NCI-H1436 treated with DMSO at 0.1 percent for 48 hours (cell line): Measurements from ENCODE around the gene BDKRB1.

Source experiments
- DNase-seq: peaks from one replicate; lab custom pipeline; 2025; lab: John Stamatoyannopoulos, UW

The BDKRB1 gene

GRCh38 chr14:96261772-96262655 lies 6.0 kb downstream of the BDKRB1 start:
- DNase-seq = no peak

GRCh38 chr14:96263347-96264199 lies 7.6 kb downstream of the BDKRB1 start:
- no peak for DNase-seq

DNA sequence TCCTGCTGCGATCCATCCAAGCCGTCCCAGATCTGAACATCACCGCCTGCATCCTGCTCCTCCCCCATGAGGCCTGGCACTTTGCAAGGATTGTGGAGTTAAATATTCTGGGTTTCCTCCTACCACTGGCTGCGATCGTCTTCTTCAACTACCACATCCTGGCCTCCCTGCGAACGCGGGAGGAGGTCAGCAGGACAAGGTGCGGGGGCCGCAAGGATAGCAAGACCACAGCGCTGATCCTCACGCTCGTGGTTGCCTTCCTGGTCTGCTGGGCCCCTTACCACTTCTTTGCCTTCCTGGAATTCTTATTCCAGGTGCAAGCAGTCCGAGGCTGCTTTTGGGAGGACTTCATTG lies 8.2 kb downstream of the BDKRB1 start:
- no peak for DNase-seq

DNA sequence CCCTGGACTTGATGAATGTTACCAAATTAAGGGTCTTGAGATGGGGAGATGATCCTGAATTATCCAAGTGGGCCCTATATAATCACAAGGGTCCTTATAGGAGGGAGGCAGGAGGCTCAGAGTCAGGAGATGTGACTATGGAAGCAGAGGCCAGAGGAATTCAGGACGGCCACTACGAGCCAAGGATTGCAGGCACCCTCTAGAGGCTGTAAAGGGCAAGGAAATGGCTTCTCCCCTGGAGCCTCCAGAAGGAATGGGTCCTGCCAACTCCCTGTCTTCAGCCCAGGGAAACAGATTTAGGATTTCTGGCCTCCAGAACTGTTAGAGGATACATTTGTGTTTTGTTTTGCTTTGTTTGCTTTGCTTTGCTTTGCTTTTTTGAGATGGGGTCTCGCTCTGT lies 8.8 kb downstream of the BDKRB1 start:
- no peak for DNase-seq

DNA sequence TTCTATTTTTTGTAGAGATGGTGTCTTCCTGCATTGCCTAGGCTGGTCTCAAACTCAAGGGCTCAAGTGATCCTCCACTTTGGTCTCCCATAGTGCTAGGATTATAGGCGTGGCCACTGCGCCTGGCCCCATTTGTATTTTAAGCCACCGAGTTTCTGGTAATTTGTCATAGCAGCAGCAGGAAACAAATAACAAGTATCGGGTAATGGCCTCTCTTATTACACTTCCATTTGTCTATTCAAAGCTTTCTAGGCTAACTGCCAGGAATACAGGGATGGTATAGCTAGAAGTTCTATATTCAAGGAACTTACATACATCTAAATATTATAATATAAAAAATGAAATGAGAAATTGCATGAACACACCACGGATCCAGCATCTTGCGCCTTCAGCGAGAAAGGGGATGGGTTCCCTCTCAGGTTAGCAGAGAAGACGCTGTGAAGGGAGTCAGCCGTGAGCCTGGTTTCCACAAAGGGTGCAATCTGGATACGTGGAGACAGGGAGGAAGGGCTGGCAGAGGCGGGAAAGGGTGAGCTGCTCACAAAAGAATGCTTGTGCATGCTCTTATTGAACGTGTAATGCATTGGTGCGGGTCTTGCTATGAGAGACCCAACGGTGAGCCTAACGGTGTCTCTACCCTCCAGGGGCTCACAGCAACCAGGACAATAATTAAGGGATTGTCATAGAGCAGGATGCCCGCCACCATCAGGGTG lies 9.5 kb downstream of the BDKRB1 start:
- DNase-seq = peak; percentile 51

DNA sequence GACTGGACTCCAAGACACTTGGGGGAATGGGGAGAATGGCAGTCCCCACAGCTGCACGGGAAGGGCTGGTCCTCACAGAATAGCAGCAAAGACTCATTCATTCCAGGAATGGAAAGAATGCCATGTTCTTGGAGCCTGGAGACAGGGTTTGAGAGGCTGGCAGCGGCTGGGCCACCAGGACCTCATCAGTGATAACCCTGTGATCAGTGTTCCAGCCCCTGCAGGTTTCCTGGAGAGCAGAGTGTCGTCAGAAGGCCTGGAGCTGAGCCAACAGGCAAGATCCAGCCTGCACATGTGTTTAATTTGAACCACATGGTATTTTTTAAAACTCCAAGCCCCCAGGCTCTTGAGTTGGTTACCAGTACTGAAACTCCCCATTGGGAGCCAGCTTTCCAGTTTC lies 11.3 kb downstream of the BDKRB1 start:
- DNase-seq = peak; percentile 20

- DNase-seq = no peak
These were observed 11.9 kb downstream of the BDKRB1 start for GRCh38 chr14:96267916-96268315.

DNA sequence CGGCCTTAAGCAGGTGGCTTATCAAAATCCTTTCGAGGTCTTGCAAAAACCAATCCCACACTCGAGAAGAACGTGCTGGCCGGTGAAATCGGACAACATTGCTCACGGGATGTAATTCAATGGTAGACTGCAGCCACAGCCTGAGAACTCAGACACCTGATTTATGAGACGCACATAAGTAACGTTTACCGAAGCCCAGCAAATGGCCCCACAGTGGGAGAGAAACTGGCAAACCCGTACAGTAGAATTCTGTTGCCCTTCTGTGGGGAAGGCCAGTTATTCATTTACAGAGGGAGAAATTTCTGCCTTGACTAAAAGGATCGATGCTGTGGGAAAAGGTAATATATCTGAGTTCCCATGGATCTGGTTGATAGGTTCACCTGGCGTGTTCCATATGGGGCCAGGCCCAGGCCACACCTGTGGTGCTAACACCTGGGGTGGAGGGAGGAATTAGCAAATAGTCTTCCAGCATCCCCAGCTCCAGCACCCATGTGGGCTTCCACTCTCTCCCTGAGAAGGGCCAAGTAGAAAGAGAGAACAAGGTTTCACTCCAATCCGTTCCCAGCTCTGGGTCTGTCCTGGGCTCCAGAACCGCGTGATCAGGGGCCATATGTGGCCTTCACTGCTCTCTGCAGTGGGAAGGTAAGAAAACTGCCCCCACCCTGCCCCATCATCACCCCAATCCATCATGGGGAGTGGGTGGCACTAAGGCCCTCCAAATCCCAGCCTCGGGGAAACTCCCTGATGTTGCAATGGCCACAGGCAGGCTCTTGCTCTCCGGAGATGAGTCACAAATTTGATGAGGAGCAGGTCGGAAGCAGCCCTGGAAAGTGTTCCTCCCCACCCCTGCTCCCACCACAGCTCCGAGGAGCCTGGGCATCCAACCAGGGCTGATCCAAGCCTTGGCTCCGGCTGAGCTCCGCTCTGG lies 12.7 kb downstream of the BDKRB1 start:
- DNase-seq = no peak

- no peak for DNase-seq
These were observed 13.3 kb downstream of the BDKRB1 start for GRCh38 chr14:96269359-96269710.

DNA sequence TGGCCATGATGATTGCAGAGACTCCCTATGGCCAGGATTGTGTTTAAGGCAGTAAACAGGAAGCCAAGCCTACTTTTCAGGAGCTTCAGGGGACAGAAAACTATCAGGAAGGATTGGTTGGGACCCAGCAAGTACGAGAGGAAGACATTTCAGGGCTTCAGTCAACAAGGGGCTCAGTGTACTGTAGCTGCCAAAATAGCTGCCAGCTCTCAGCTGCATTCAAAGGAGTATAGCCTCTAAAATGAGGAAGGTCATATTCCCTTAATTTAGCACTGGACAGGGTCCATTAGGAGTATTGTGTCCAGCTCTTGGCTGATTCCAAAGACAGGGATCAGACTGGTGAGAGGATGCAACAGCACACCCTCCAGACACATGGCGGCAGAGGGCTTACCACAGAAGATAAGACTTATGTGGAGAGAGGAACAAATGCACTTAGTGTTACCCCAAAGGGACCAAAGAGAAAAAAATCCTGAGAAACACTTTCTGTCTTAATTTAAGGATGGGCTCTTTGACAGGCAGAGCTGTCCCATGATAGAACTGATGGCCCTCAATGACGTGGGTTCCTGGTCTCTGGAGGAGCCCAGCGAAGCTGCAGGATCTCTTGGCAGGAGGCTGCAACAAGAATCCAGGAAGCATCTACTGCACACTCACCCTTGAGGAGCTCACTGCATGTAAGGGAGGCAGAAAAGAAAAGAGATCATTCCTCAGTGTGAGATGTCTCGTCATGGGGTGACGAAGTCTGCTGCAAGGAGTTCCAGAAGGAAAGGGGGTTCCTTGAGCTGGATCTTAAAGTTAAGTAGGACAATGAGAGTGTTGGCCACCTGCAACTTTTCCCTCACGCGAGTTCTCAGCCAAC lies 14.8 kb downstream of the BDKRB1 start:
- no peak for DNase-seq

DNA sequence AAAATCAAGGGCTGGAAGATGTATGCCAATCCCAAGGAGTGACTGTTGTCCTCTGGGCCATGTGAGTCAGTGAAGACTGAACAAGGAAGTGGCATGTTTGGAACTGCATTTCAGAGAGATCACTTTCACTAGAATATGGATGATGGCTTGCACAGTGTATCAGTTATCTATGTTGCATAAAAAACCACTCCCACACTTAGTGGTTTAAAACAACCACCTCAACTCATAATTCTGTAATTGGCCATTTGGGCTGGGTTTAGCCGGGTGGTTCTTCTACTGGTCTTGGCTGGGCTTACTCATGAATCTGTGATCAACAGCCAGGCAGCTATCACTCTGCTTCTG lies 15.4 kb downstream of the BDKRB1 start:
- DNase-seq = no peak

DNA sequence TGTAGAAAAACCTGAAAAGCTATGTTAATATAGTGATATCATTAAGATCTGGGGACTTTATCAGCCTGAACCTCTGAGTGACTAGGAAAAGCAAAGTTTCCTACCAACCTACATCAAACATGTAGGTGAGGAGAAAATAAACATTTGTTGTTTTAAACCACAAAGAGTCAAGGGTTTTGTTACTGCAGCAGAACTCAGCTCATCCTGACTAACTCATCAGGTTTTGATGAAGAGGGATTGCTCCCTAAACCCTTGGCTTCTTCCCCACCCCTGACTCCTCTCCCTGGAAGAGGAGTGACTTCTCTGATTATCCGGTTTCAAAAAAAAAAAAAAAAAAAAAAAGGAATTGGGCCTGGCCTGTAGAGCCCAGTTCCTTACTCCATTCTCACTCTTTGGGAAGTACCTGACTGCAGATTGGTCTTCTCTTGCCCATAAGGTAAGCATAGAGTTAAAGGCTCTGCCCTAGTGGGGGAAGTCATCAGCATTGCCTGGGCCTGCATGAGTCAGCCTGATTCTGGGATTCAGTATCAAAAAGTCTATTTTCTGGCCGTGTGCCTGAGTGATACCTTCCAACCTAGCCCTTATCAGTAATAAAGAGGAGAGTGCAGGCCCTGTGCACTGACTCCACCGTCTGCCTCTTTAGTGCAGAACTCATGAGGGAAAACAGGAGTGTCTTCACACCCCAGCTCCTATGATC lies 16.9 kb downstream of the BDKRB1 start:
- no peak for DNase-seq

DNA sequence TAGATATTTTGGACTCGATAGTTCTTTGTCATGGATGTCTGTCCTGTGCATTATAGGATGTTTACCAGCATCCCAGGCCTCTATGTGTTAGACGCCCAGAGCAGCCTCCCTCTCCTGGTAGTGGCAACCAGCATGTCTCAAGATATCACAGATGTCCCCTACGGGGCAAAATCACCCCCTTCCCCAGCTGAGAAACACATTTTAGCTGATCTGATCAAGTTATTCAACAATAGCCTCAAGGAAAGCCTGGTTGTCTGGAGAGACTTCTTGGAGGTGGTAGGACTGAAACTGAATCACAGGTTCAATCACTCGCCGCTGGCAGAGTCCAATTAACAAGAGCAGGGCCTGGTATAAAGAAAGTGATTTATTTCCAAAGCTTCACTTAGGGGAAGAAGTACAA lies 17.6 kb downstream of the BDKRB1 start:
- no peak for DNase-seq

DNA sequence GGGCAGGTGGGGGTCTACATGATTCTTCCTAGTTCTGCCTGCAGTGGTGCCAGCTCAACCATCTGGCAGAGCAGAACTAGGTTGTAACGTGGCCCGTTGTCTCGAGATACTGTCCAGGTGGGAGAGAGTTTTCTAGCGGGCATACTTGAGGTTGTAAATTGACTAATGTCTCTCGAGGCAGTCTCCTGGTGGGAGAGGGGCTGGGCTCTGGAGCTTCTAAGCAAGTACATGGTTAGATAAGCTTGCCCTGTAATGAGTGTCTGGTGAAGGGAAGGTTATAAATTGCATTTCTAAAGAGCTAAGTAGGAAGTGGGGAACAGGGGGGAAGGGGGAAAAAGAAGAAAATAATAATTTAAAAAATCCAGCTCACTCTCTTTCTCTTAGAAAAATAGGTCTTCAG lies 18.1 kb downstream of the BDKRB1 start:
- no peak for DNase-seq

DNA sequence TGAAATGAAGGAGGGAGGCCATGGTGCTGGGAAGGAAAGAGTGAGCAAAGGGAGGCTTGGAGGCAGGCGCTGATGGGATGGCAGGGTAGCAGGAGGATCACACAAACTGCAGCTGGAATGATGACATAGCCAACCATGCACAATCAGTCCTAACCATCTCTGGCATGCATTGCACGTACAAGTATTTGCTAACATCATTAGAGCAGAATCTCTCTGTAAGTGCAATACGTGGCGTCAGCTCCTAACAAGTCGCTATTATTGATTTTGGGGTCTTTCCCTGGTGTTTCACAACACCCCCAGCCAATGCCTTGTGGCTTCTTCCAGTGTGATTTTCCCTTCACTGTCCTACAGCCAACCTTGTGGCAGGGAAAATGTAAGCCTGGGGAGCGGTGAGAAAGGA lies 18.5 kb downstream of the BDKRB1 start:
- DNase-seq = no peak

DNA sequence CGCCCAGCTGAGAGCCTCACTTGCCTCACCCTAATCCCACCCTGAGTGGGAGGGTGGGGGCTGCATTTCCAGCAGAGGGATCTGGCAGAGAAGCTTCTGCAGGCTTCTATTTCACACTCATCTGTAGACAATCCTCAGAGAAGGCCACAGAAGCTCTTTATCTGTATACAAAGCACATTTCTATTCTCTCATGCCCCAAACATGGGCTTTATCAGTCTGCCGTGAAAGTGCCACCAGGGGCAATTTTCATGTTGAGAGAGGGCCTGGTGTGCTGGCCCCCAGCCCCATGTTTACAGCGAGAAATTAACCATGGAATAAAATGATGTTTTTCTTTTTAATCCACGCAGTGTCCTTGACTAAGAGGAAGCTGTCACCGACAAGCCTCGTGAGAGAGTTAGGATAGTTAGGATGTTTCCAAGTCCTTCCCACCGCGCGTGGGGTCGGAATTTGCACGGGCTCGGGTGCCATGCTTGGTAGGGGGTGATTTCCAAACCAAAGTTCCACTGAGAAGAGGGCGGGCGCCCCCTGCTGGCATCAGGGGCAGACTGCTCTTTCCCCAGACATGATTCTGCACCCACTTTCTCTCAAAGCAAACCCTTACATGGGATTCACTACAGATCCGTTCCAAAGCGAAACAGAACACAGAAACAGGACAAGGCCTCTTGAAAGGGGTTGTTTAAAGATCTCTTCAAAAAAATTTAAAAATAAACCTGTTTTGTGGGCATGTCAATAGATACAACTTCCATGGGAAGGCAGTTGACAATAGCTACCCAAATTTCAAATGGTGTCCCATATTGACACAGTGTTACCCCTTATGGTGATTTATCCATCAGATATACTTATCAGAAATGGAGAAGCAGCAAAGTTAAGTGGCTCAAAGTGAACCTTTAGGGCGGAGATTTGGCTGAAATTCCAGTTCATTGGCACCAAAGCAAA lies 19.4 kb downstream of the BDKRB1 start:
- no peak for DNase-seq

GRCh38 chr14:96277890-96278289 lies 21.9 kb downstream of the BDKRB1 start:
- DNase-seq = no peak

DNA sequence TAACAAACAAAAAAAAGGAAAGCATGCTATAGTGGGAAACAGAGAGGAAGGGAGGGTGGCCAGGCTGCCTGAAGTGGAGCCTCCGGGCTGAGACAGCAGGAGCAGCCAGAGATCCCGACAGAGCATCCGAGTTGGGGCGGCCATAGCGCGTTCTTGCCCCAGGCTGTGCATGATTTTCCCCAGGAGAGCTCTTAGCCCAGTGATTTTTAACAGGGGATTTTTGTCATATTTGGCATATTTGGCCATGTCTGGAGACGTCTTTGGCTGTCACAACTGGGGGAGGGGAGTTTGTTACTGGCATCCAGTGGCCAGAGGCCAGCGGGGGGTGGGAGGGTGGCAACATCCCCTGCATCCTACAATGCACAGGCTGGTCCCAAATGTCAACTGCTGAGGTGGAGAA lies 23.6 kb downstream of the BDKRB1 start:
- no peak for DNase-seq

DNA sequence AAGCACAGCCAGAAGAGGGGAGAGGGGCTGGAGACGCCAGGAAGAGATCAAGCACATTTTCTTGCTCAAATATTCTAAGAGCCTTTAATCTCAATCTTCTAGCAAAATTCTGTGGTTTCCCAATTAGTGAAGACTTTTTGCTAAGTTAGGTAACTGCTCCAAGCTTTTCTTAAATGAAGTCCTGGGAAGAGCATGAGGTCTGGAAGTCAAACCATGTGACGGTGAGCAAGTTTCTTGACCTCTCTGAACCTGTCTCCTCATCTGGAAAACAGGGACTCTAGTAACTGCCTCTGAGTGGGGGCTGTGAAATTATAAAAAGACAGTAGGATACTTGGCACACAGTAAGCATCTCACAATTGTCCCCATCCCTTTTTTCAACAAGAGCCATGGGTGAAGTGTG lies 24.1 kb downstream of the BDKRB1 start:
- no peak for DNase-seq
